ENCODE results near the gene EDC3. TPM values are rescaled to one million over a fixed set of nuclear protein-coding genes. Genes with fewer than 3 reads are reported as not detected.

The EDC3 gene
- total and polyA plus RNA-seq, 9 of the 15 experiments (the other 6 are each of a cell fraction or from before 2014, with no cell fraction given), result 11.7 to 63.9 (median 32.8) TPM

DNA sequence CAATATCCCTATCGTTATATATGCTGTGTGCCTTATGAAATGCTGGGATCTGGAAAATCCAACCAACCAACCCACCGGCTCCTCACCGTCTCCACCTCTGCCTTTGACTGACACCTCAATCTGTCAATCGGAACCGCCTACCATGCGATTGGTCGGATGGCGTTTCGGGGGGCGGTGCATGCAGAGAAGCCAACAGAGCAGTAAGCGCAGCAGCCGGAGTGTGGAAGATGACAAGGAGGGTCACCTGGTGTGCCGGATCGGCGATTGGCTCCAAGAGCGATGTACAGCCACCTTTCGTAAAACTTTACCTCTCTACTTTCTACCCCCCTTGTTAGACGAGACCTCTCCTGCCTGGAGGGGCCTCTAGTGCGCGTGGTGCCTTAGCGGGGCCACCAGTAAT is 73.9 kb downstream of the EDC3 start (continued):
- TF ChIP-seq, protein P1, sequence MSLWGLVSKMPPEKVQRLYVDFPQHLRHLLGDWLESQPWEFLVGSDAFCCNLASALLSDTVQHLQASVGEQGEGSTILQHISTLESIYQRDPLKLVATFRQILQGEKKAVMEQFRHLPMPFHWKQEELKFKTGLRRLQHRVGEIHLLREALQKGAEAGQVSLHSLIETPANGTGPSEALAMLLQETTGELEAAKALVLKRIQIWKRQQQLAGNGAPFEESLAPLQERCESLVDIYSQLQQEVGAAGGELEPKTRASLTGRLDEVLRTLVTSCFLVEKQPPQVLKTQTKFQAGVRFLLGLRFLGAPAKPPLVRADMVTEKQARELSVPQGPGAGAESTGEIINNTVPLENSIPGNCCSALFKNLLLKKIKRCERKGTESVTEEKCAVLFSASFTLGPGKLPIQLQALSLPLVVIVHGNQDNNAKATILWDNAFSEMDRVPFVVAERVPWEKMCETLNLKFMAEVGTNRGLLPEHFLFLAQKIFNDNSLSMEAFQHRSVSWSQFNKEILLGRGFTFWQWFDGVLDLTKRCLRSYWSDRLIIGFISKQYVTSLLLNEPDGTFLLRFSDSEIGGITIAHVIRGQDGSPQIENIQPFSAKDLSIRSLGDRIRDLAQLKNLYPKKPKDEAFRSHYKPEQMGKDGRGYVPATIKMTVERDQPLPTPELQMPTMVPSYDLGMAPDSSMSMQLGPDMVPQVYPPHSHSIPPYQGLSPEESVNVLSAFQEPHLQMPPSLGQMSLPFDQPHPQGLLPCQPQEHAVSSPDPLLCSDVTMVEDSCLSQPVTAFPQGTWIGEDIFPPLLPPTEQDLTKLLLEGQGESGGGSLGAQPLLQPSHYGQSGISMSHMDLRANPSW (CRISPR knock-in tag; IDR thresholded peaks at IDR 0.05), result no peak
- TF ChIP-seq MYBL2 (IDR thresholded peaks at IDR 0.05; ENCODE audit: low read depth), result no peak
- no peak for TF ChIP-seq MYBL2 (CRISPR knock-in tag; IDR thresholded peaks at IDR 0.05; ENCODE audit: borderline replicate concordance)
- no peak for TF ChIP-seq POLR2AphosphoS5 (IDR thresholded peaks at IDR 0.05; ENCODE audit: control insufficient read depth, insufficient read depth, low read depth, low read length)
- TF ChIP-seq CBX3 (IDR thresholded peaks at IDR 0.05; ENCODE audit: borderline replicate concordance in 1 of 2, low read length in 2 of 2), result no peak
- TF ChIP-seq, protein P2, sequence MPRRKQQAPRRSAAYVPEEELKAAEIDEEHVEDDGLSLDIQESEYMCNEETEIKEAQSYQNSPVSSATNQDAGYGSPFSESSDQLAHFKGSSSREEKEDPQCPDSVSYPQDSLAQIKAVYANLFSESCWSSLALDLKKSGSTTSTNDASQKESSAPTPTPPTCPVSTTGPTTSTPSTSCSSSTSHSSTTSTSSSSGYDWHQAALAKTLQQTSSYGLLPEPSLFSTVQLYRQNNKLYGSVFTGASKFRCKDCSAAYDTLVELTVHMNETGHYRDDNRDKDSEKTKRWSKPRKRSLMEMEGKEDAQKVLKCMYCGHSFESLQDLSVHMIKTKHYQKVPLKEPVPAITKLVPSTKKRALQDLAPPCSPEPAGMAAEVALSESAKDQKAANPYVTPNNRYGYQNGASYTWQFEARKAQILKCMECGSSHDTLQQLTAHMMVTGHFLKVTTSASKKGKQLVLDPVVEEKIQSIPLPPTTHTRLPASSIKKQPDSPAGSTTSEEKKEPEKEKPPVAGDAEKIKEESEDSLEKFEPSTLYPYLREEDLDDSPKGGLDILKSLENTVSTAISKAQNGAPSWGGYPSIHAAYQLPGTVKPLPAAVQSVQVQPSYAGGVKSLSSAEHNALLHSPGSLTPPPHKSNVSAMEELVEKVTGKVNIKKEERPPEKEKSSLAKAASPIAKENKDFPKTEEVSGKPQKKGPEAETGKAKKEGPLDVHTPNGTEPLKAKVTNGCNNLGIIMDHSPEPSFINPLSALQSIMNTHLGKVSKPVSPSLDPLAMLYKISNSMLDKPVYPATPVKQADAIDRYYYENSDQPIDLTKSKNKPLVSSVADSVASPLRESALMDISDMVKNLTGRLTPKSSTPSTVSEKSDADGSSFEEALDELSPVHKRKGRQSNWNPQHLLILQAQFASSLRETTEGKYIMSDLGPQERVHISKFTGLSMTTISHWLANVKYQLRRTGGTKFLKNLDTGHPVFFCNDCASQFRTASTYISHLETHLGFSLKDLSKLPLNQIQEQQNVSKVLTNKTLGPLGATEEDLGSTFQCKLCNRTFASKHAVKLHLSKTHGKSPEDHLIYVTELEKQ (CRISPR knock-in tag; IDR thresholded peaks at IDR 0.05), result no peak
- TF ChIP-seq KLF6 (CRISPR knock-in tag; IDR thresholded peaks at IDR 0.05; ENCODE audit: borderline replicate concordance), result no peak
- no peak for TF ChIP-seq BHLHE40 (IDR thresholded peaks at IDR 0.05; ENCODE audit: low read length)
- TF ChIP-seq, protein P3, sequence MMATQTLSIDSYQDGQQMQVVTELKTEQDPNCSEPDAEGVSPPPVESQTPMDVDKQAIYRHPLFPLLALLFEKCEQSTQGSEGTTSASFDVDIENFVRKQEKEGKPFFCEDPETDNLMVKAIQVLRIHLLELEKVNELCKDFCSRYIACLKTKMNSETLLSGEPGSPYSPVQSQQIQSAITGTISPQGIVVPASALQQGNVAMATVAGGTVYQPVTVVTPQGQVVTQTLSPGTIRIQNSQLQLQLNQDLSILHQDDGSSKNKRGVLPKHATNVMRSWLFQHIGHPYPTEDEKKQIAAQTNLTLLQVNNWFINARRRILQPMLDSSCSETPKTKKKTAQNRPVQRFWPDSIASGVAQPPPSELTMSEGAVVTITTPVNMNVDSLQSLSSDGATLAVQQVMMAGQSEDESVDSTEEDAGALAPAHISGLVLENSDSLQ (IDR thresholded peaks at IDR 0.05), result peak; percentile 95
- TF ChIP-seq ATF1 (CRISPR knock-in tag; IDR thresholded peaks at IDR 0.05), result no peak
- TF ChIP-seq ATF1 (tag; IDR thresholded peaks at IDR 0.05), result no peak

All from K562 (cell line).